ENCODE results near the gene PSMD8.
"Not testable (repeated sequence)": the region's sequence is repeated elsewhere in the genome, so short reads cannot be mapped to it uniquely, and the experiment has no call there.

PSMD8 gene

GRCh38 chr19:38402967-38403674, 28.8 kb downstream of the PSMD8 start, which contains the start of gene FAM98C:
Gene FAM98C (plus strand): TSS chr19:38403093. CDS start chr19:38403154, 61 bp downstream.
- intact Hi-C loops (cut with DNase I), result loop anchor here (5.0 to 10.0 kb wide), 3 partner anchors 214 to 942 kb away; partner anchors contain the start of genes EIF3K, MAP4K1, MRPS12 and SAMD4B
- peak; percentile 92 to 99 (median 96) for DNase-seq

GRCh38 chr19:38404858-38405257, 30.5 kb downstream of the PSMD8 start:
- intact Hi-C loops (cut with DNase I), result loop anchor here (5.0 to 10.0 kb wide), 3 partner anchors 212 to 940 kb away; partner anchors contain the start of genes EIF3K, MAP4K1, MRPS12 and SAMD4B
- DNase-seq, result peak in 1 of 10 donors; percentile 63

DNA sequence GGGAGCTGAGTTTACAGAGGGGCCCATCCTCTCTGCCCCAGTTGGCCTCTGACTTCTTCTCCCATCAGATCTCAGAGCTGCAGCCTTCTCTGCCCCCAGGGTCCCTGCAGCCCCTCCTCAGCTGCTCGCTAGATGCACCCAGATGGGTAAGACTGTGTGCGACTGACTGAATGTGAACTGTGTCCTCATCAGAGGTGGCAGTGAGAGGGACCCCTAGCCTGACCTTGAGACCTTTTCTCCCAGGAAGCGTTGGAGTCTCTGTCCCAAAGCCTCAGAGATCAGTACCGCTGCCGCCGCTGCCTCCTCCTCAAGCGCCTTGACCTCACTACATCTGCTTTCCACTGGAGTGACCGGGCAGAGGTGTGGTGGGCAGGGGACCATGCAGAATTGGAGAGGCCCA, 30.9 kb downstream of the PSMD8 start:
- intact Hi-C loops (cut with DNase I), result loop anchor here (10.0 kb wide), 2 partner anchors 530 to 940 kb away; partner anchors contain the start of genes MRPS12, SAMD4B and SARS2
- DNase-seq, result peak in 1 of 10 donors; percentile 41

GRCh38 chr19:38409631-38410133, 35.3 kb downstream of the PSMD8 start:
- intact Hi-C loops (cut with DNase I), result loop anchor here (10.0 kb wide), 2 partner anchors 525 to 935 kb away; partner anchors contain the start of genes MRPS12, SAMD4B and SARS2
- no peak for DNase-seq

GRCh38 chr19:38410407-38410806, 36.0 kb downstream of the PSMD8 start:
- intact Hi-C loops (cut with DNase I); DNase-seq: not testable (repeated sequence)

DNA sequence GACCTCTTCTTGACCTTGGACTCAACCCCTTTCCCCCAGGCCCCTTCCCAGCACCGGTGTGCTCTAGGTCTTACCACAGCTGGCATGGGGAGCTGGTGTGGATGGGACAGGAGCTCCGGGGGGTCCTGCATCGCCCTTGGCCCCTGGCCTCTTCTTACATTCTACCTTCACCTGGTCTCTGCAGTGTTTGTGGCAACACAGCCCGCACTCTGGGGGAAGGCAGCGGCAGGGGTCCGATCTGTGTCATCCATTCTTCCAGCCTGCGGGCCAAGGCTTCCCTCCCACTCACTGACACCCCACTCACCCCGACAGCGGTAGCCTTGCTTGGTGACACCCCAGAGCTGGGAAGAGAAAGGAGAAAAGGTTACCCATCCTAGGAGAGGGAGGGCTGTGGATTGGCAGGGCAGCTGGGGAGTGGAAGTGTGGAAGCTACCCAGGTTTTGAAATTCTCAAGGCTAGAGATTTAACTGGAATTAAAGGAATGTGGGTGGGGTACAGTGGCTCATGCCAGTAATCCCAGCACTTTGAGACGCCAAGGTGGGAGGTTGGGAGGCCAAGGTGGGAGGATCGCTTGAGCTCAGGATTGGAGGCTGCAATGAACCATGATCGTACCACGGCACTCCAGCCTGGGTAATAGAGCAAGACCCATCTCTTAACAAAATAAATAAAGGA, 36.8 kb downstream of the PSMD8 start:
- intact Hi-C loops (cut with DNase I), result no loop called here
- no peak for DNase-seq

DNA sequence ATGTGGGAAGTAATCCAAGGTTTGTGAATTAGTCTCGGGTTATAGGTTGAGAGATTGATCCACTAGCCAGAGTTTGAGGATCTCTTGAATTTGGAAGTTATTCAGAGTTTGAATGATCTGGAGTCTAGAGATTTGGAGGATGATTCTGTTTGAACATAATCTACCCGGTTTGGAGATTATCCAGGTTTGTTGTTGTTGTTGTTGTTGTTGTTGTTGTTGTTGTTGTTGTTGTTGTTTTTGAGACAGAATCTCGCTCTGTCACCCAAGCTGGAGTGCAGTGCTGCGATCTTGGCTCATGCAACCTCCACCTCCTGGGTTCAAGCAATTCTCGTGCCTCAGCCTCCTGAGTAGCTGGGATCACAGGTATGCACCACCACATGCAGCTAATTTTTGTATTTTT, 37.5 kb downstream of the PSMD8 start:
- DNase-seq; intact Hi-C loops (cut with DNase I): not testable (repeated sequence)

GRCh38 chr19:38412491-38412890, 38.1 kb downstream of the PSMD8 start:
- intact Hi-C loops (cut with DNase I), result no loop called here
- peak in 1 of 10 donors; percentile 37 for DNase-seq

- peak in 1 of 10 donors; percentile 30 for DNase-seq
- intact Hi-C loops (cut with DNase I), result no loop called here
Measured at GRCh38 chr19:38412961-38413360, 38.6 kb downstream of the PSMD8 start.

- intact Hi-C loops (cut with DNase I), result no loop called here
Measured at GRCh38 chr19:38413416-38413815, 39.0 kb downstream of the PSMD8 start.

GRCh38 chr19:38417146-38417543, 42.8 kb downstream of the PSMD8 start:
- no peak for DNase-seq
- intact Hi-C loops (cut with DNase I), result no loop called here

More at GRCh38 chr19:38413416-38413815, 39.0 kb downstream of the PSMD8 start:
- DNase-seq, result peak in 1 of 10 donors; percentile 0

GRCh38 chr19:38417544-38418506, 43.5 kb downstream of the PSMD8 start:
- peak in 2 of 10 donors; percentile 12 to 22 for DNase-seq
- intact Hi-C loops (cut with DNase I), result no loop called here

- no peak for DNase-seq
- intact Hi-C loops (cut with DNase I), result no loop called here
Measured at GRCh38 chr19:38420935-38421334, 46.6 kb downstream of the PSMD8 start.

DNA sequence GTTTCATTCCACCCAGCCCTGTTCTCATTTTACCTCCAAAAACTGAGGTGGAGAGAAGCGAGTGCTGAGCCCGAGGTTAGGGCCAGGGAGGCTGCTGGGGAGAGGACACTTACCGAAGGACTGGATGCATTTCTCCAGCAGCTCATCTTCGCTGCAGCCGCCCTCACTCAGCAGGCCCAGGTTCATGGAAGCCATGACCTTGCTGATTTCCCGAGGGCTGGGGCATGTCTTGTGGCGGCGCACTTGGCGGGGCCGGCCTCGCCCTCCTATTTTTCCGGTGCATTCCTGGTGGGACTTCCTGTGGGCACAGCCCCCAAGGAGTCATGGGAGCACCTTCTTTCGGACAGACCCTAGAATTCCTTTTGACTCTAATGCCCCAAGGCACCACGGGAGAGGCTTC, 47.5 kb downstream of the PSMD8 start:
- DNase-seq, result no peak
- intact Hi-C loops (cut with DNase I), result no loop called here

DNA sequence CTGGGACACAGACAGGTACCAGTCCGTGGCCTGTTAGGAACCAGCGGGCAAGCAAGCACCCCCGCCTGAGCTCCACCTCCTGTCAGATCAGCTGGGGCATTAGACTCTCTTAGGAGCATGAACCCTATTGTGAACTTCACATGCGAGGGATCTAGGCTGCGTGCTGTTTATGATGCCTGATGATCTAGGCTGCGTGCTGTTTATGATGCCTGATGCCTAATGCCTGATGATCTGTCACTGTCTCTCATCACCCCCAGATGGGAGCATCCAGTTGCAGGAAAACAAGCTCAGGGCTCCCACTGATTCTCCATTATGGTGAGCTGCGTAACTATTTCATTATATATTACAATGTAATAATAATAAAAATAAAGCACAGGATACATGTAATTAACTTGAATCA, 48.1 kb downstream of the PSMD8 start:
- DNase-seq, result no peak
- intact Hi-C loops (cut with DNase I), result no loop called here

DNA sequence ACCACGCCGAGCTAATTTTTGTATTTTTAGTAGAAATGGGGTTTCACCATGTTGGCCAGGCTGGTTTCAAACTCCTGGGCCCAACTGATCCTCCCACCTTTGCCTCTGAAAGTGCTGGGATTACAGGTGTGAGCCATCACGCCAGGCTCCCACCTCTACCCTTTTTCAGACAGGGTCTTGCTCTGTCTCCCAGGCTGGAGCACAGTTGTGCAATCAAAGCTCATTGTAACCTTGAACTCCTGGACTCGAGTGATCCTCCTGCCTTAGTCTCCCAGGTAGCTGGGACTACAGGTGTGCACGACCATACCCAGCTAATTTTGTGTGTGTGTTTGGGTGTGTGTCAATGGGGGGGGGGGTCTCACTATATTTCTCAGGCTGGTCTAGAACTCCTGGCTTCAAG, 49.9 kb downstream of the PSMD8 start:
- DNase-seq, result no peak
- intact Hi-C loops (cut with DNase I), result no loop called here

GRCh38 chr19:38425222-38425809, 50.9 kb downstream of the PSMD8 start:
- DNase-seq, result no peak
- intact Hi-C loops (cut with DNase I), result no loop called here

DNA sequence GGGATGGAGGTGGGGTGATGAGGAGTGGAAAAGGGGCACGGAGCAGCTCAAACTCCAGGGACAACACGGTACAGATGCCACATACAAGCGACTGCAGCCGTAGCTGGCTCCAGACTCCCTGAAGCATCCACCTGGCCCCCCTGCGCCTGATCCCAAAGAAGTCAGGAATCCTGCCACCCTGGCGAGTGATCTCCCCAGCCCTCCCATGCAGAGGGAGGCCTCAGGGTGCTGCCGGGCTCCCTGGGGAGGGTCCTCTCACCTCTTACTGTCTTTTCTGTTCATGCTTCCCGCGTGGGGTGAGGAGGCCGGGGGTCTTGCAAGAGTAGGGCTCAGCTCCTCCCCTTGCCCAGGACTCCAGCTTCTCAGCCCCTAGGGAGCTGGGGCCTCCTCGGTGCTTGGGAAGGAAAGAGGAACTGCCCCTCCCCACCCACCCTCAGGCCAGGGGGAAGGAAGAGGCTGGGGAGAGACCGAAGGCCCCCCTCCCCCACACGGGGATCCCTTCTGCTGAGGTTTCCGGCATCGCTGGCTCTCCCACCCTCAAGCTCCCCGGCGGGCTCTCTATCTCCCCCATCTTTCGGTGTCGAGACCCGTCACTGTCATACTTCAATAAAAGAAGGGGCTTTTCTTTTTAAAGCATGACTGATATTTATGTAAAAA, 51.6 kb downstream of the PSMD8 start, which contains the start of gene RASGRP4:
TSS of gene RASGRP4 (minus strand) at position 410 of the 657 bp plus-strand sequence. CDS start at position 282, 128 bp downstream.
- intact Hi-C loops (cut with DNase I), result no loop called here
- DNase-seq, result peak in 1 of 10 donors; percentile 70
